GM12872 (cell line): ENCODE results near the gene DPEP1.

Experiments
- TF ChIP-seq, protein P1 (sequence below): IDR thresholded peaks from 3 replicates; pipeline ENCODE4 v1.5.1; 2011; ENCODE audit warnings: low read depth, mild to moderate bottlenecking, low read length, moderate library complexity; ENCODE audit not compliant: insufficient read depth

DPEP1 gene

DNA sequence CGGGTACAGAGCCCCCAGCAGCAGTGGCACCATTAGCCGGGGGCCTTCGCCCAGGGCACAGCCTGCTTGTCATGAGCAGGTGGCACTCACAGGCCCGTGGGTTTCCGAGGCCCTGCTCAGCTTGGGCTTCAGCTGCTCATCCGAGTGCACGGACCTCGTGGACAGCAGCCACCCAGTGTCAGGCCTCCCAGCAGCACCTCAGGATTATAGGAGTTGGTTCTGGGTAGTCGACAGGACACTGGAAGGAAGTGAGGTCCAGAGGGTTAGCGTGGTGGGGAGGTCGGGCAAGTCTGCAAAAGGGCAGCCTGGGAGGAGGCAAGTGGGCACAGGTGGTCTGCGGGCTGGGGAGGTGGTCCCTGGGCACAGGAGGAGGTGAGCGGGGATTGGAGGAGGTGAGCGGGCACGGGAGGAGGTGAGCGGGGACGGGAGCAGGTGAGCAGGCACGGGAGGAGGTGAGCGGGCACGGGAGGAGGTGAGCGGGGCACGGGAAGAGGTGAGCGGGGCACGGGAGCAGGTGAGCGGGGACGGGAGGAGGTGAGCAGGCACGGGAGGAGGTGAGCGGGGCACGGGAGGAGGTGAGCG, 43.0 kb upstream of the DPEP1 start:
- TF ChIP-seq, protein P1, sequence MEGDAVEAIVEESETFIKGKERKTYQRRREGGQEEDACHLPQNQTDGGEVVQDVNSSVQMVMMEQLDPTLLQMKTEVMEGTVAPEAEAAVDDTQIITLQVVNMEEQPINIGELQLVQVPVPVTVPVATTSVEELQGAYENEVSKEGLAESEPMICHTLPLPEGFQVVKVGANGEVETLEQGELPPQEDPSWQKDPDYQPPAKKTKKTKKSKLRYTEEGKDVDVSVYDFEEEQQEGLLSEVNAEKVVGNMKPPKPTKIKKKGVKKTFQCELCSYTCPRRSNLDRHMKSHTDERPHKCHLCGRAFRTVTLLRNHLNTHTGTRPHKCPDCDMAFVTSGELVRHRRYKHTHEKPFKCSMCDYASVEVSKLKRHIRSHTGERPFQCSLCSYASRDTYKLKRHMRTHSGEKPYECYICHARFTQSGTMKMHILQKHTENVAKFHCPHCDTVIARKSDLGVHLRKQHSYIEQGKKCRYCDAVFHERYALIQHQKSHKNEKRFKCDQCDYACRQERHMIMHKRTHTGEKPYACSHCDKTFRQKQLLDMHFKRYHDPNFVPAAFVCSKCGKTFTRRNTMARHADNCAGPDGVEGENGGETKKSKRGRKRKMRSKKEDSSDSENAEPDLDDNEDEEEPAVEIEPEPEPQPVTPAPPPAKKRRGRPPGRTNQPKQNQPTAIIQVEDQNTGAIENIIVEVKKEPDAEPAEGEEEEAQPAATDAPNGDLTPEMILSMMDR: no peak

DNA sequence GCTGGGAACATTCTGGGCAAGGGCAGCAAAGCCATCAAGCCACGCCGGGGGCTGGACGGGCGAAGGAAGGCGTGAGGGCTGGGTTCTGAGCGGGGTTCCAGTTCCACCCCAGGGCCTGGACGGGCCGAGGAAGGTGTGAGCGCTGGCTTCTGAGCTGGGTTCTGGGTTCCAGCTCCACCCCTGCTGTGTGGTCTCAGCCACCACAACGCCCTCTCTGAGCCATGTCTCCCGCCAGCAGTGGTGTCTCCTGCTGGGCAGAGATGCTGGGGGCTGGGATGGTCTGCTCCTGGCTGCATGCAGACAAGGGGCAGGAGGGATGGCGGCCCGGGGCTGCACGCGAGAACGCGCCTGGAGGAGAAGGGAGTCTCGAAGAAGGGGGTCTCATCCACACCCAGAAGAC, 41.8 kb upstream of the DPEP1 start:
- TF ChIP-seq, protein P1: no peak

- TF ChIP-seq, protein P1: no peak
Measured at GRCh38 chr16:89572073-89572484, 41.4 kb upstream of the DPEP1 start.

DNA sequence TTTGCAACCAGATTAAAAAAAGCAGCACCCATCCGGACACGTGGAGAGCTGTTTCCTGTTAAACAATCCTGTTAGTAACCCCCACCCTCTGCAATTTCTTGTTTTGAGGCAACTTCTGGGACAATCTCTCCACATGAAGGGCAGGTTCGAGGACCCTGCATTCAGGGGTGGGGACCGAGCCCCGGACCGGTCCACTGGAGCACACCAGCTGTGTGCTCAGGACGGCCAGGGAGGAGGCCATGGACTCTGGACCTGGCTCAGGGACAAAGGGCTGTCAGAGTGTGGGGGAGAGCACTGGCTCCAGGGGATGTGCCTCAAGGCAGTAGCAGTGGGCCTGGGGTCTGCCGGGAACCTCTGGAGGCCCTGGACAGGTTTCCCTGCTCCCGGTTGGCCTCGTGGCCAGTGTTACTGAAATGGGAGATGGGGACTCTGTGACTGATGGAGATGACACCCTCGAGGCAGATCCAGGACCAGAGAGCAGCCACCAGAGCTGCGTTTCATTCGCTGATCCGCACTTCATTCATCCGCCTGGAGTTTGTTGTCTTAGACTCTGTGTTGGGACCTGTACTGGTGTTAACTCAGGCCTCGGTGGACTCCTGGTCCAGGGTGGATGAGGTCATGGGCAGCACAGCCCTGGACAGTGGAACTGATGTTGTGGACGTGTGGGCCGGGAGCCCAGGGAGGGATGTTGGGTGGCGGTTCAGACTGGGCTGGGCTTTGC, 40.8 kb upstream of the DPEP1 start:
- TF ChIP-seq, protein P1: no peak

GRCh38 chr16:89573826-89574680, 39.4 kb upstream of the DPEP1 start:
- TF ChIP-seq, protein P1: no peak

GRCh38 chr16:89574681-89575246, 38.7 kb upstream of the DPEP1 start:
- TF ChIP-seq, protein P1: peak; percentile 73
